ENCODE measurements around the gene ZNF362. TPM values are rescaled to one million over a fixed set of nuclear protein-coding genes. Genes with fewer than 3 reads are reported as not detected.
A peak's percentile ranks its signal among the peaks of the same experiment; 100 is the strongest.

ZNF362 gene
- total RNA-seq, 1 experiment from 2014 or later, result 26.9 TPM

DNA sequence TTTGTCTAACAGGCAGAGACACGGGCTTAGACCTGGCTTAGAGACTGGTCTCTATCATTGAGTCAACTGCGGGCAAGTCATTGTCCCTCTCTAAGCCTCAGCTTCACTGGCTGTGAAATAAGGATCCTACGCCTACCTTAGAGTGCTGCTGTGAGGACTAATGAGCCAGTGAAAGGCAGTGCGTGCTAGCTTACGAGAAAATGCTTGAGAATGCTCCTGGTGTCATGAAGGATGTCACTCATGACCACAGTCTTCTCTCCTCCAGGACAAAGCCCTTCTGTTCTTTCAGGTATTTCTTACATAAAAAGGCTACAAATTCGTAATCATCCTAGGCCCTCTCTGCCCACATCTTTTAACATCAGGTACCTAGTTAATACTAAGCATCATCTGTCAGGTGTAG is 81.1 kb downstream of the ZNF362 start:
- BruUV-seq (replicated peaks), result no TSS peak
- no peak for DNase-seq
- no peaks in the 10 kb centered on the region for H3K9me3 ChIP-seq
- intact Hi-C loops (cut with micrococcal nuclease; ENCODE audit: unreplicated experiment), result loop anchor here (5.0 kb wide), 1 partner anchor 40 kb away; no protein-coding TSS in a partner anchor
- Mint-ChIP-seq H3K4me3 (ENCODE audit: unreplicated experiment) (no peak overlapping the region), H3K36me3 (ENCODE audit: insufficient read depth, unreplicated experiment) (peaks cover 22% of the 10 kb centered on the region), H3K27me3 (ENCODE audit: insufficient read depth, unreplicated experiment) (no peaks in the 10 kb centered on the region), H3K4me1 (ENCODE audit: low read depth, unreplicated experiment) (peaks cover 15% of the 10 kb centered on the region), H3K27ac (ENCODE audit: unreplicated experiment) (peak overlapping the region; percentile 71), H3K9me3 (ENCODE audit: unreplicated experiment) (no peaks in the 10 kb centered on the region)
- ChIA-PET POLR2A (no interaction called here), CTCF (interaction anchor here (1.0 kb wide), 1 partner anchor 42 kb away, joined by 3 read pairs; no protein-coding TSS in a partner anchor)
- no peaks in the 10 kb centered on the region for H3K27me3 ChIP-seq (replicated peaks; ENCODE audit: control insufficient read depth, insufficient read depth, low read length)
- no peak for TF ChIP-seq CTCF (IDR thresholded peaks at IDR 0.05; ENCODE audit: insufficient read depth in 1 of 2, low read depth in 1 of 2, low read length in 1 of 2, severe bottlenecking in 1 of 2, unreplicated experiment in 1 of 2)
- H3K4me3 ChIP-seq (ENCODE audit: low read depth, low read length), result no peak overlapping the region
- peaks cover 44% of the 10 kb centered on the region for H3K4me1 ChIP-seq
- H3K36me3 ChIP-seq (ENCODE audit: control insufficient read depth, insufficient read depth, low read length), result no peaks in the 10 kb centered on the region; the same call in 1 of the 2 replicates

DNA sequence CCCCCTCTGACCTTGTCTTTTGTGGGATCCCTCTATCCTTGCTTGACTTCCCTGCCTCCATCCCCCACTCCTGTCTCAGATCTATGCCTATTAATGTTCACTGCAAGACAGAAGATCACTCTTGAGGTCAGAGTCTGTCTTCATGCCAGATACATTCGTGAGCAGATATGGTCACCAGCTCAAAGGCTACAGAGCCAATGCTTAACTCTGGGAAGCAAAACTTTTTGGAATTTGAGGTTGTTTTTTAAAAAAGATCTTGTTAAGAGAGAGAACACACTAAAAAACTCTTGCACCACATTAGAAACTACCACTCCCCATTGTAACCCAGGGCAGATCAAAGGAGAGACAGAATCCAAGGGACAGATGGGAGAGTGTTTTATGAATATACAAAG is 81.8 kb downstream of the ZNF362 start:
- DNase-seq, result no peak
- peak overlapping the region; percentile 71 for H3K27ac Mint-ChIP-seq (ENCODE audit: unreplicated experiment)
- H3K9me3 Mint-ChIP-seq (ENCODE audit: unreplicated experiment), result no peaks in the 10 kb centered on the region
- peaks cover 20% of the 10 kb centered on the region for H3K4me1 Mint-ChIP-seq (ENCODE audit: low read depth, unreplicated experiment)
- H3K36me3 Mint-ChIP-seq (ENCODE audit: insufficient read depth, unreplicated experiment), result peaks cover 24% of the 10 kb centered on the region
- H3K36me3 ChIP-seq (ENCODE audit: control insufficient read depth, insufficient read depth, low read length), result no peaks in the 10 kb centered on the region; the same call in 1 of the 2 replicates
- no peaks in the 10 kb centered on the region for H3K9me3 ChIP-seq
- CTCF ChIA-PET, result interaction anchor here (1.0 kb wide), 1 partner anchor 42 kb away, joined by 3 read pairs; no protein-coding TSS in a partner anchor
- peaks cover 49% of the 10 kb centered on the region for H3K4me1 ChIP-seq
- H3K4me3 Mint-ChIP-seq (ENCODE audit: unreplicated experiment), result no peak overlapping the region
- H3K27me3 Mint-ChIP-seq (ENCODE audit: insufficient read depth, unreplicated experiment), result no peaks in the 10 kb centered on the region
- no peaks in the 10 kb centered on the region for H3K27me3 ChIP-seq (replicated peaks; ENCODE audit: control insufficient read depth, insufficient read depth, low read length)
- POLR2A ChIA-PET, result no interaction called here
- TSS peak; percentile 1 for BruUV-seq (replicated peaks)
- H3K4me3 ChIP-seq (ENCODE audit: low read depth, low read length), result no peak overlapping the region
- no peak for TF ChIP-seq CTCF (IDR thresholded peaks at IDR 0.05; ENCODE audit: insufficient read depth in 1 of 2, low read depth in 1 of 2, low read length in 1 of 2, severe bottlenecking in 1 of 2, unreplicated experiment in 1 of 2)
- intact Hi-C loops (cut with micrococcal nuclease; ENCODE audit: unreplicated experiment), result loop anchor here (5.0 kb wide), 1 partner anchor 41 kb away; no protein-coding TSS in a partner anchor

DNA sequence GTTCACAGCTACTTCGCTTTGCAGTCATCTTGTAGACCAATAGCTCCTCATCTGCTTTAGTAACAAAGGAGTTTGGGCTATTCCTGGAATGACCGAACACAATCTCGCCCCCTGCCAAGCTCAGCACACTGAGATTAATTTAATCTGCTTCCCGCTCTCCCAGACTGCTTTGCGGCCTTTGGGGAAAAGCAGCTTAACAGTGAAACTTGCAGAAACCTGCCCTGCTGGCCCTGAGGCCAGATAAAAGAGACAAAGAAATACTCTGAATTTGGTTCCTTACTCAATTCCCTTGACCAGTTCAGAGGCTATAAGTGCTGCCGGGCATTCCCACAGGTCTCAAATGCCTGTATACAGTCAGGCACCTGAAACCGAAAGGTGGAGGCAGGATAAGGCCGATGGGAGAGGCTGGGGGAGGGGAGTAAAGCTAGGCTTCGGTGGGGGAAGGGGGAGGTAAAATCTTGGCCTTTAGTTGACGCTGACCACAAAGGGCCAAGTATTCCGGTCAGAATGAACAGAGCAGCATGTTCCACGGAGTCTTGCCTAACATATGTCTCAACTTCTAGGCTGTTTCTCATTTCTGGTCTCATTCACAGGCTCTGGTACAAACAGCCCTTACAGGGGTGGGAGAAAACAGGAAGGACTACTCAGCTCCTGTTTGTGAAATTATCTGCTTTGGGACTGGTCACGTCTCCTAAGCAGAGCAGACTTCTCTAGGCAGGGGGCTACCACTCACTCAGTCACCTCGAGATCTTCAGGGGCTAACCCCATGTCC is 82.3 kb downstream of the ZNF362 start:
- no TSS peak for BruUV-seq (replicated peaks)
- DNase-seq, result peak; percentile 15 to 64
- Mint-ChIP-seq H3K4me3 (ENCODE audit: unreplicated experiment) (peak overlapping the region; percentile 38), H3K36me3 (ENCODE audit: insufficient read depth, unreplicated experiment) (peaks cover 18% of the 10 kb centered on the region), H3K9me3 (ENCODE audit: unreplicated experiment) (no peaks in the 10 kb centered on the region), H3K27me3 (ENCODE audit: insufficient read depth, unreplicated experiment) (no peaks in the 10 kb centered on the region), H3K4me1 (ENCODE audit: low read depth, unreplicated experiment) (peaks cover 20% of the 10 kb centered on the region), H3K27ac (ENCODE audit: unreplicated experiment) (peak overlapping the region; percentile 71)
- Histone ChIP-seq H3K9me3 (no peaks in the 10 kb centered on the region), H3K36me3 (ENCODE audit: control insufficient read depth, insufficient read depth, low read length) (no peaks in the 10 kb centered on the region; the same call in 1 of the 2 replicates), H3K4me1 (peaks cover 49% of the 10 kb centered on the region), H3K27me3 (replicated peaks; ENCODE audit: control insufficient read depth, insufficient read depth, low read length) (no peaks in the 10 kb centered on the region), H3K4me3 (ENCODE audit: low read depth, low read length) (no peak overlapping the region)
- intact Hi-C loops (cut with micrococcal nuclease; ENCODE audit: unreplicated experiment), result loop anchor here (5.0 kb wide), 1 partner anchor 41 kb away; no protein-coding TSS in a partner anchor
- CTCF ChIA-PET, result interaction anchor here (1.0 kb wide), 1 partner anchor 43 kb away, joined by 3 read pairs; no protein-coding TSS in a partner anchor
- TF ChIP-seq CTCF (IDR thresholded peaks at IDR 0.05; ENCODE audit: insufficient read depth in 1 of 2, low read depth in 1 of 2, low read length in 1 of 2, severe bottlenecking in 1 of 2, unreplicated experiment in 1 of 2), result no peak
- POLR2A ChIA-PET, result interaction anchor here (1.0 kb wide), 1 partner anchor 9 kb away, joined by 3 read pairs; no protein-coding TSS in a partner anchor

Data from Caco-2 (cell line).